Natural killer cell (primary cell): ENCODE measurements around the gene ENO2. TPM values are rescaled to one million over a fixed set of nuclear protein-coding genes. Genes with fewer than 3 reads are reported as not detected.

Experiments used
- ATAC-seq, 3 donors: fragments of 150-1000 bp in 2 of 3; fragments of 200-7000 bp in 1 of 3; cut with Tn5 transposase; 1 replicate in 1 of 3; 2 replicates in 2 of 3; pipeline ENCODE4 v1.10.0; 2021; ENCODE audit warnings: mild to moderate bottlenecking in 2 of 3, moderate library complexity in 2 of 3
- DNase-seq, 2 donors: peaks; one replicate each; pipeline versions ENCODE4 v3.0.0 to v3.0.0-alpha.2; 2013 to 2021; ENCODE audit warnings: mixed read lengths in 1 of 2
- H3K27ac ChIP-seq: one replicate; pipeline ENCODE4 v1.5.1; 2013; ENCODE audit warnings: mild to moderate bottlenecking, low read length
- H3K27me3 ChIP-seq: one replicate; pipeline ENCODE4 v1.6.1; 2013; ENCODE audit warnings: low read length; ENCODE audit not compliant: control insufficient read depth, insufficient read depth
- H3K36me3 ChIP-seq: one replicate; pipeline ENCODE4 v1.6.1; 2013; ENCODE audit warnings: low read length; ENCODE audit not compliant: control insufficient read depth, insufficient read depth
- H3K4me1 ChIP-seq: one replicate; pipeline ENCODE4 v1.6.1; 2013; ENCODE audit warnings: low read length; ENCODE audit not compliant: control insufficient read depth, insufficient read depth
- H3K4me3 ChIP-seq: one replicate; pipeline ENCODE4 v1.5.1; 2013; ENCODE audit warnings: low read length
- H3K9me3 ChIP-seq: one replicate; pipeline ENCODE4 v1.6.1; 2013; ENCODE audit warnings: low read length; ENCODE audit not compliant: control insufficient read depth, insufficient read depth
- H3K27ac Mint-ChIP-seq, 2 donors: one replicate each; pipeline ENCODE4 v1.8.0; 2022; ENCODE audit warnings: mild to moderate bottlenecking in 2 of 2, mixed read lengths in 2 of 2, moderate library complexity in 1 of 2
- H3K27me3 Mint-ChIP-seq, 2 donors: one replicate each; pipeline ENCODE4 v1.8.0; 2022; ENCODE audit warnings: low read depth in 2 of 2, mixed read lengths in 2 of 2
- H3K36me3 Mint-ChIP-seq: one replicate; pipeline ENCODE4 v1.8.0; 2022; ENCODE audit warnings: mixed read lengths
- H3K4me1 Mint-ChIP-seq, 2 donors: one replicate each; pipeline ENCODE4 v1.8.0; 2022; ENCODE audit warnings: mixed read lengths in 2 of 2
- H3K4me3 Mint-ChIP-seq: one replicate; pipeline ENCODE4 v1.8.0; 2022; ENCODE audit warnings: mild to moderate bottlenecking, moderate library complexity, mixed read lengths
- H3K9me3 Mint-ChIP-seq, 2 donors: one replicate each; pipeline ENCODE4 v1.8.0; 2022; ENCODE audit warnings: mixed read lengths in 2 of 2
- CTCF ChIP-seq: fragments of 200-600 bp; IDR thresholded peaks from one replicate; pipeline ENCODE4 v1.8.0; 2022; ENCODE audit warnings: antibody characterized with exemption
- WGBS: methylation state at CpG from one replicate; pipeline ENCODE4 v1.1.7; 2013; ENCODE audit warnings: missing lambda C conversion rate; ENCODE audit not compliant: insufficient coverage; 5-methylcytosine and 5-hydroxymethylcytosine counted together
- intact Hi-C: fragments of 100-400 bp; cut with micrococcal nuclease; formaldehyde crosslinking; loops from one replicate; pipeline ENCODE4 v1.14.2; 2022
- total RNA-seq, 4 donors: library from RNA; stranded (reverse); fragments of 120-200 nt in 1 of 4; gene quantifications; one replicate each; pipeline versions ENCODE4 v1.2.3 to v1.2.4, GENCODE V29; 2013 to 2022

Gene ENO2
- total RNA-seq, 3 donors from 2014 or later (not counting 1 experiment from before 2014, with no cell fraction given) = 21.6 to 30.8 (median 23.1) TPM

DNA sequence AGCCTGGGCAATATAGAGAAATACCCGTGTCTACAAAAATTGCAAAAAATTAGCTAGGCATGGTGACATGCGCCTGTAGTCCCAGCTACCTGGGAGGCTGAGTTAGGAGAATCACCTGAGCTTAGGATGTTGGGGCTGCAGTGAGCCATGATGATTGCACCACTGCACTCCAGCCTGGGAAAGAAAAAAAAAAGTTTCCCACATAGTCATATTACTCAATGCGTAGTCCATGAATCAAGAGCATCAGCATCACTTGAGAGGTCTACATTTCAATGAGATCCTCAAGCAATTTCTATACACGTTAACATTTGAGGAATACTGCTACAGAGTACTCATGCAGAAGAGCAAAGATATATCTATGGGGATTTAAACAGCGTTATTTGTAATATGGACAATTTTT is 15.0 kb upstream of the ENO2 start:
- H3K4me3 Mint-ChIP-seq = no peak overlapping the region

DNA sequence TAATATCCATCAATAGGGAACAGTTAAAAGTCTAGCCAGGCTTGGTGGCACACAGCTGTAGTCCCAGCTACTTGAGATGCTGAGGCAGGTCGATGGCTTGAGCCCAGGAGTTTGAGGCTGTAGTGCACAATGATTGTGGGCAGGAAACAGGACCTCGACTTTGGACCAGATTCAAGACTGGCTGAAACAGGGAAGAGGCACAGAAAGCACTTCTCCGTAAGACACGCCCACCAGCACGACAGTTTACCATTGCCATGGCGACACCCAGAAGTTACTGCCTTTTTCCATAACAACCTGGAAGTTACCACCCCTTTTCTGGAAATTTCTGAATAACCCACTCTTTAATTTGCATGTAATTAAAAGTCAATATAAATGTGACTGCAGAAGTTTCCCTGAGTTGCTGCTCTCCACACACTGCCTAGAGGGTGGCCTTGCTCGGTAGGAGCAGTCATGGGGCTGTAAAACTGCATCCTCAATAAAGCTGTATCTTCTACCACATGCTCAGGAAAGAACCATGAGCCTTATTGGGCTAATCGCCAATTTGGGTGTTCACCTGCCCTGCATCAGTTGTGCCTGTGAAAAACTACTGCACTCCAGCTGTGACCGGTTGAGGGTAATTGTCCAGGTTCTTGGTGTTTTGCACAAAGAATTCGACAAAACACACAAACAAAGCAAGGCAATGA is 14.4 kb upstream of the ENO2 start:
- H3K4me1 ChIP-seq = peaks cover 9% of the 10 kb centered on the region
- DNase-seq = no peak
- no peaks in the 10 kb centered on the region for H3K27me3 ChIP-seq
- 41% methylated on average over 10 of the region's 10 CpGs for WGBS
- TF ChIP-seq CTCF = no peak
- H3K36me3 ChIP-seq = no peaks in the 10 kb centered on the region
- Mint-ChIP-seq H3K36me3 (no peaks in the 10 kb centered on the region), H3K4me1 (no peaks in the 10 kb centered on the region), H3K4me3 (no peak overlapping the region), H3K9me3 (no peaks in the 10 kb centered on the region), H3K27ac (no peak overlapping the region), H3K27me3 (no peaks in the 10 kb centered on the region)
- intact Hi-C loops = no loop called here
- ATAC-seq = no peak
- no peak overlapping the region for H3K27ac ChIP-seq
- no peaks in the 10 kb centered on the region for H3K9me3 ChIP-seq
- H3K4me3 ChIP-seq = no peak overlapping the region

More for the DNA sequence above, 15.0 kb upstream of the ENO2 start:
- no peaks in the 10 kb centered on the region for H3K36me3 Mint-ChIP-seq
- DNase-seq (no peak), ATAC-seq (no peak)
- Histone ChIP-seq H3K27ac (no peak overlapping the region), H3K4me1 (peaks cover 4% of the 10 kb centered on the region), H3K27me3 (no peaks in the 10 kb centered on the region), H3K9me3 (no peaks in the 10 kb centered on the region), H3K4me3 (no peak overlapping the region), H3K36me3 (no peaks in the 10 kb centered on the region)
- intact Hi-C loops = no loop called here
- no peak overlapping the region for H3K27ac Mint-ChIP-seq
- H3K27me3 Mint-ChIP-seq = no peaks in the 10 kb centered on the region
- WGBS = 71% methylated on average over 4 of the region's 5 CpGs
- H3K9me3 Mint-ChIP-seq = no peaks in the 10 kb centered on the region
- TF ChIP-seq CTCF = no peak
- H3K4me1 Mint-ChIP-seq = no peaks in the 10 kb centered on the region

DNA sequence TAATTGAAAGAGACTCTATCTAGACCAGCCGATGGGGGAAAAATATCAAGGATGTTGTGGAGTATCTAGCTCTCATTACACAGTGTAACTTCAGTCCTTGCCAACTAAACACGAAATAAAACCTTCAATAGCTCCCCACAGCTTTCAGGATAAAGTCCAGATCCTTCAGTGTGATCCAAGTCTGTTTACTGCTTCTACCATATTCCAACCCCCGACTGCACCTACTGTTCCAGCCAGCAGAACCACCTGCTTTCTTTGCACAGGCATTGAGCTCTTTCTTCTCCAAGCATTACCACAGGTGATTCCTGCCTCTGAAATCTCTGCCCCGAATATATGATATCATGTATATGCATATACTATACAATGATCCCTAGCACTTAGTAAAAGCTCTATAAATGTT is 11.9 kb upstream of the ENO2 start:
- no peak for ATAC-seq
- H3K4me3 ChIP-seq = no peak overlapping the region
- H3K27me3 ChIP-seq = no peaks in the 10 kb centered on the region
- intact Hi-C loops = no loop called here
- H3K36me3 ChIP-seq = no peaks in the 10 kb centered on the region
- no peaks in the 10 kb centered on the region for H3K27me3 Mint-ChIP-seq
- H3K4me1 Mint-ChIP-seq = no peaks in the 10 kb centered on the region
- no peak overlapping the region for H3K4me3 Mint-ChIP-seq
- no peak overlapping the region for H3K27ac Mint-ChIP-seq
- H3K36me3 Mint-ChIP-seq = no peaks in the 10 kb centered on the region
- no peak for DNase-seq
- no peaks in the 10 kb centered on the region for H3K9me3 ChIP-seq
- H3K4me1 ChIP-seq = peaks cover 14% of the 10 kb centered on the region
- no peaks in the 10 kb centered on the region for H3K9me3 Mint-ChIP-seq
- H3K27ac ChIP-seq = no peak overlapping the region
- TF ChIP-seq CTCF = no peak
- 91% methylated on average over 2 of the region's 4 CpGs for WGBS

DNA sequence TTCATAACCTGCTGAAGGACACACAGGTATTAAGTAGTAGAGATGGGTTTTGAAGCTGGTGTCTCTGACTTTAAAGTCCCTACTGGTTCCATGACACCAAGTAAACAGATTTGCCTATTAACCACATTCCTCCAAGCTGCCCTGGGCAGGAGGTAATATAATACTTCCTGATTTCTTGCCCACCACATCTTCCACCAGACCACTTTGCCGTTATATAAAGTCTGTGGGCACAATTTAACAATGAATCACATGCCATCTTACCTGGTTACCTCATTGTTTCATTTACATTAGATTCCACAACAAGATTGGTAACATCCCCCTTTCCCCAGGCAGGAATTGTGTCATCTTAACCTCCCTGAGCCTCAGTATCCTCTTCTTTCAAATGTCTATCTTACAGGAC is 10.7 kb upstream of the ENO2 start:
- Histone ChIP-seq H3K36me3 (no peaks in the 10 kb centered on the region), H3K4me3 (no peak overlapping the region), H3K27ac (no peak overlapping the region), H3K27me3 (no peaks in the 10 kb centered on the region), H3K4me1 (peaks cover 14% of the 10 kb centered on the region), H3K9me3 (no peaks in the 10 kb centered on the region)
- no peaks in the 10 kb centered on the region for H3K9me3 Mint-ChIP-seq
- DNase-seq (no peak), ATAC-seq (no peak)
- no peaks in the 10 kb centered on the region for H3K27me3 Mint-ChIP-seq
- H3K27ac Mint-ChIP-seq = no peak overlapping the region
- no peaks in the 10 kb centered on the region for H3K4me1 Mint-ChIP-seq
- WGBS = 43% methylated on average over 1 of the region's 1 CpG
- intact Hi-C loops = loop anchor here (1.0 kb wide), 2 partner anchors 12 to 30 kb away; partner anchors contain the start of gene SPSB2
- no peaks in the 10 kb centered on the region for H3K36me3 Mint-ChIP-seq
- H3K4me3 Mint-ChIP-seq = no peak overlapping the region
- no peak for TF ChIP-seq CTCF
